Fibroblast of lung (primary cell): ENCODE results near the gene ADCK2. TPM values are rescaled to one million over a fixed set of nuclear protein-coding genes. Genes with fewer than 3 reads are reported as not detected.

Experiments
- DNase-seq, 2 donors: peaks; one replicate each; pipeline versions ENCODE4 v3.0.0 to v3.0.0-alpha.2; 2010; ENCODE audit warnings: low read depth in 2 of 2
- H2AFZ ChIP-seq: 2 replicates; pipeline ENCODE4 v1.5.1; 2012; ENCODE audit warnings: low read length, control low read depth, inconsistent platforms
- H3K27ac ChIP-seq: 2 replicates; pipeline ENCODE4 v1.5.1; 2011; ENCODE audit warnings: low read length, control low read depth; ENCODE audit not compliant: insufficient read depth
- H3K27me3 ChIP-seq: 2 replicates; pipeline ENCODE4 v1.5.1; 2011; ENCODE audit warnings: mild to moderate bottlenecking, low read length; ENCODE audit not compliant: control insufficient read depth, insufficient read depth
- H3K36me3 ChIP-seq: 2 replicates; pipeline ENCODE4 v1.5.1; 2011; ENCODE audit warnings: low read length; ENCODE audit not compliant: control insufficient read depth, insufficient read depth
- H3K4me1 ChIP-seq: 2 replicates; pipeline ENCODE4 v1.5.1; 2011; ENCODE audit warnings: low read length; ENCODE audit not compliant: control insufficient read depth, insufficient read depth; ENCODE audit errors: extremely low read depth
- H3K4me2 ChIP-seq: 2 replicates; pipeline ENCODE4 v1.5.1; 2011; ENCODE audit warnings: low read length, control low read depth; ENCODE audit not compliant: insufficient read depth; ENCODE audit errors: extremely low read depth
- H3K4me3 ChIP-seq, 4 experiments: fragments of 200-600 bp in 1 of 4; sonication (generic) in 1 of 4; replicated peaks in 1 of 4; 2 replicates each; pipeline ENCODE4 v1.5.1; 2011 to 2016; ENCODE audit warnings: low read length in 4 of 4, low read depth in 3 of 4, mild to moderate bottlenecking in 3 of 4, control low read depth in 2 of 4, inconsistent platforms in 1 of 4, mixed read lengths in 1 of 4; ENCODE audit not compliant: insufficient read depth in 1 of 4; ENCODE audit errors: control extremely low read depth in 1 of 4
- H3K79me2 ChIP-seq: 2 replicates; pipeline ENCODE4 v1.5.1; 2012; ENCODE audit warnings: mild to moderate bottlenecking, low read length, inconsistent platforms; ENCODE audit not compliant: control insufficient read depth, insufficient read depth
- H3K9ac ChIP-seq: 2 replicates; pipeline ENCODE4 v1.5.1; 2011; ENCODE audit warnings: mild to moderate bottlenecking, low read length, control low read depth; ENCODE audit not compliant: insufficient read depth
- H3K9me3 ChIP-seq: 2 replicates; pipeline ENCODE4 v1.5.1; 2012; ENCODE audit warnings: low read depth, low read length; ENCODE audit not compliant: control insufficient read depth, insufficient read depth
- H4K20me1 ChIP-seq: 2 replicates; pipeline ENCODE4 v1.5.1; 2011; ENCODE audit warnings: low read length; ENCODE audit not compliant: control insufficient read depth, insufficient read depth; ENCODE audit errors: extremely low read depth
- EZH2 ChIP-seq: IDR thresholded peaks from 2 replicates; pipeline ENCODE4 v1.5.1; 2012; ENCODE audit warnings: low read length, control low read depth, mild to moderate bottlenecking; ENCODE audit errors: missing control alignments
- polyA plus RNA-seq, 2 donors: library from polyadenylated mRNA; depleted of rRNA in 1 of 2; stranded (reverse) in 1 of 2; unstranded in 1 of 2; fragments of >200 nt; gene quantifications; 2 replicates each; pipeline ENCODE4 v1.2.1, GENCODE V29; 2011 to 2012; ENCODE audit warnings: missing spikeins in 1 of 2
- total RNA-seq: library from RNA; depleted of rRNA; stranded (reverse); fragments of >200 nt; gene quantifications from 2 replicates; pipeline ENCODE4 v1.2.1, GENCODE V29; 2014
- TF ChIP-seq, protein P1 (sequence below), 2 donors: IDR thresholded peaks in 1 of 2; conservative IDR thresholded peaks in 1 of 2; 1 replicate in 1 of 2; 2 replicates in 1 of 2; pipeline ENCODE4 v1.5.1; 2011 to 2012; ENCODE audit warnings: low read length in 2 of 2, control low read depth in 1 of 2, inconsistent platforms in 1 of 2, low read depth in 1 of 2, mild to moderate bottlenecking in 1 of 2

Gene ADCK2
- total and polyA plus RNA-seq, 2 donors (not counting 1 experiment from before 2014, with no cell fraction given) = 7.1 to 37.5 TPM

DNA sequence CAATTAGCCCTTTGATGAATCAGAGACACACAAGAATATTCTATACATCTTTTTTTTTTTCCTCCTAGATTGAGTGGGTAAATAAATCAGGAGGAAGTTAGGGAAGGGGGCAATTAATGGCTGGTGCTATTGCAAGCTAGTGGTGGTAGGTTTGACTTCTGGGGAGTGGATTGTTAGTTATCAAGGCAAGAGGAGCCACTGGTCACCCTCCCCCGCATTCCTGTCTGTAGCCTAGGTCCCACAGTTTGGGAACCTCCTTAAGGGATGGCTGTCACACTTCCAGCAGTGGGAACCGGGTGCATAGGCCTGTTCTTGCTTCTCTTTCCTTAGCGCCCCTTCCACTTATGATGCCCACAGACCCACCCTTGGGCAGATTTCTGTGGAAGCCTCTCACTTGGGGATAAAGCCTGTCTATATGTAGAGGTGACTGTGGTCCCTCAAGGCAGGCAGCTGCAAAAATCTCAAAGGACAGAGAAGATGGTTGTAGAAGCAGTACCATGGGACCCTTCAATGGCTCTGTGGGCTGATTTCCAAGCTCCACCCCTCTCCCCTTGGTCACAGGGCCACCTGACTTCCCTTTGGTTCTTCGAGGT lies 2.3 kb upstream of the ADCK2 start:
- no peak overlapping the region for H3K9ac ChIP-seq
- no peaks in the 10 kb centered on the region for H3K9me3 ChIP-seq
- H3K4me3 ChIP-seq = no peak overlapping the region
- TF ChIP-seq, protein P1, sequence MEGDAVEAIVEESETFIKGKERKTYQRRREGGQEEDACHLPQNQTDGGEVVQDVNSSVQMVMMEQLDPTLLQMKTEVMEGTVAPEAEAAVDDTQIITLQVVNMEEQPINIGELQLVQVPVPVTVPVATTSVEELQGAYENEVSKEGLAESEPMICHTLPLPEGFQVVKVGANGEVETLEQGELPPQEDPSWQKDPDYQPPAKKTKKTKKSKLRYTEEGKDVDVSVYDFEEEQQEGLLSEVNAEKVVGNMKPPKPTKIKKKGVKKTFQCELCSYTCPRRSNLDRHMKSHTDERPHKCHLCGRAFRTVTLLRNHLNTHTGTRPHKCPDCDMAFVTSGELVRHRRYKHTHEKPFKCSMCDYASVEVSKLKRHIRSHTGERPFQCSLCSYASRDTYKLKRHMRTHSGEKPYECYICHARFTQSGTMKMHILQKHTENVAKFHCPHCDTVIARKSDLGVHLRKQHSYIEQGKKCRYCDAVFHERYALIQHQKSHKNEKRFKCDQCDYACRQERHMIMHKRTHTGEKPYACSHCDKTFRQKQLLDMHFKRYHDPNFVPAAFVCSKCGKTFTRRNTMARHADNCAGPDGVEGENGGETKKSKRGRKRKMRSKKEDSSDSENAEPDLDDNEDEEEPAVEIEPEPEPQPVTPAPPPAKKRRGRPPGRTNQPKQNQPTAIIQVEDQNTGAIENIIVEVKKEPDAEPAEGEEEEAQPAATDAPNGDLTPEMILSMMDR (conservative IDR thresholded peaks at IDR 0.05 in 1 of 2, IDR thresholded peaks at IDR 0.05 in 1 of 2; ENCODE audit: low read depth in 1 of 2, low read length in 2 of 2) = no peak
- no peaks in the 10 kb centered on the region for H4K20me1 ChIP-seq
- no peak for DNase-seq
- H3K36me3 ChIP-seq = no peaks in the 10 kb centered on the region
- peaks cover 4% of the 10 kb centered on the region for H3K4me1 ChIP-seq
- H3K4me2 ChIP-seq = no peak overlapping the region
- peaks cover 2% of the 10 kb centered on the region for H3K27me3 ChIP-seq
- no peaks in the 10 kb centered on the region for H3K79me2 ChIP-seq
- H3K27ac ChIP-seq = no peak overlapping the region
- H2AFZ ChIP-seq = no peak overlapping the region

DNA sequence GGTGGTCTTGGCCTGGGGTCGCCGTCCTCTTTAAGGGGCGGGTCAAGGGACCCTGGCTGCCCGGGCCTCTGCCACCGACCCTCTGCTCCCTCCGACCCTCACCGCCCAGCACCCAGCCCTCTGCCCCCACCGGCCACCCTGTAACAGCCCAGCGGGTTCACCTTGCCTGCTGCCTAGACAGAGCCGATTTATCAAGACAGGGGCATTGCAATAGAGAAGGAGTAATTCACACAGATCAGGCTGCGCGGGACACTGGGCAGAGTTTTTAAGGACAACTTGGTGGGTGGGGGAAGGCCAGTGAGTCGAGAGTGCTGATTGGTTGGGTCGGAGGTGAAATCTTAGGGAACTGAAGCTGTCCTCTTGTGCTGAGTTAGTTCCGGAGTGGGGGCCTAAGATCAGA lies 779 bp upstream of the ADCK2 start:
- Histone ChIP-seq H2AFZ (no peak overlapping the region), H3K27me3 (no peaks in the 10 kb centered on the region), H3K36me3 (no peaks in the 10 kb centered on the region), H3K4me2 (no peak overlapping the region), H3K4me1 (peaks cover 4% of the 10 kb centered on the region), H3K79me2 (no peaks in the 10 kb centered on the region), H4K20me1 (no peaks in the 10 kb centered on the region), H3K9me3 (no peaks in the 10 kb centered on the region), H3K4me3 (peak overlapping the region in 1 of 4 experiments; percentile 53), H3K27ac (no peak overlapping the region), H3K9ac (no peak overlapping the region)
- TF ChIP-seq, protein P1 (conservative IDR thresholded peaks at IDR 0.05 in 1 of 2, IDR thresholded peaks at IDR 0.05 in 1 of 2; ENCODE audit: low read depth in 1 of 2, low read length in 2 of 2) = no peak
- TF ChIP-seq EZH2 = no peak
- no peak for DNase-seq

DNA sequence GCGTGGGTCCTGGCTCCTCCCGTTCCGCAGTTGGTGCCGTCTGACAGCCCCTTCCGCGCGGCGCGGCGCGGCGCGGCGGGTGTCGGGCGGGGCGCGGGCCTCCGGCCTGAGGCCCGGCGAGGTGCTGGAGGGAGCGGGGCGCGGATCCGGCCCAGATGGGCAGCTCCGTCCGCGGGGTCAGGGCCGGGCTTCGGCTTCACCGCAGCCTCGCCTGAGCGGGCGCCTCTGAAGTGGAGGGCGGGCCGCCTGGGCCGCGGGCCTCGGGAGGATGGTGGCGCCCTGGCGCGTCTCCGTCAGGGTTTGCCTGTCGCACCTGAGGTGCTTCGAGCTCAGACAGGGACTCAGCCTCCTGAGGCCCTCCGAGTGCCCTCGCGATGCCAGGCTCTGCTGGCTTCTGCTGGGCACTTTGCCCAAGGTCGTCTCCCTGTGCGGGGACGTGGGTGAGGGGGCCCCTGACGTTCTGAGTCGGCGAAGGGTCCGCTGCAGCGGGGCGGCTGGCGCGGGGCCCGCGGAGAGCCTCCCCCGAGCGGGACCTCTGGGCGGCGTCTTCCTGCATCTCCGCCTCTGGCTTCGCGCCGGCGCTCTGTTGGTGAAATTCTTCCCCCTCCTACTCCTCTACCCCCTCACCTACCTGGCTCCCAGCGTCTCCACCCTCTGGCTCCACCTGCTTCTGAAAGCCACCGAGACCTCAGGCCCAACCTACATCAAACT lies 473 bp downstream of the ADCK2 start:
- H3K9ac ChIP-seq = peak overlapping the region; percentile 57
- no peak for TF ChIP-seq EZH2
- TF ChIP-seq, protein P1 (conservative IDR thresholded peaks at IDR 0.05 in 1 of 2, IDR thresholded peaks at IDR 0.05 in 1 of 2; ENCODE audit: low read depth in 1 of 2, low read length in 2 of 2) = no peak
- H3K27ac ChIP-seq = peak overlapping the region; percentile 23
- peak overlapping the region; percentile 85 for H2AFZ ChIP-seq
- no peaks in the 10 kb centered on the region for H3K27me3 ChIP-seq
- H3K79me2 ChIP-seq = no peaks in the 10 kb centered on the region
- H3K4me1 ChIP-seq = peaks cover 4% of the 10 kb centered on the region
- peak in 1 of 2 donors; percentile 12 for DNase-seq
- H4K20me1 ChIP-seq = no peaks in the 10 kb centered on the region
- no peaks in the 10 kb centered on the region for H3K36me3 ChIP-seq
- H3K9me3 ChIP-seq = no peaks in the 10 kb centered on the region
- H3K4me3 ChIP-seq = peak overlapping the region; percentile 52 to 73 (median 64)
- H3K4me2 ChIP-seq = peak overlapping the region; percentile 97
